GM12878 (cell line): Measurements from ENCODE around the gene ABHD15. TPM values are rescaled to one million over a fixed set of nuclear protein-coding genes. Genes with fewer than 3 reads are reported as not detected.

Experiments
- ATAC-seq: fragments of 200-7000 bp; cut with Tn5 transposase; 3 replicates; pipeline ENCODE4 v1.9.1; 2020; ENCODE audit warnings: mild to moderate bottlenecking, moderate library complexity
- BruUV-seq: library from RNA; stranded (reverse); fragments of 400-500 nt; replicated peaks from 2 replicates; lab custom pipeline; 2021; lab: Mats Ljungman, UMichigan
- CTCF ChIA-PET: fragments of 300-600 bp; sonication (Branson Sonifier 250); formaldehyde crosslinking; extraction: SDS; loops from one replicate; lab custom pipeline; 2021; ENCODE audit warnings: inconsistent platforms; lab: Yijun Ruan, JAX
- POLR2A ChIA-PET: fragments of 350-600 bp; formaldehyde crosslinking; extraction: SDS; loops from one replicate; lab custom pipeline; 2021; ENCODE audit warnings: inconsistent platforms; lab: Charles Lee
- RAD21 ChIA-PET: fragments of 300-600 bp; sonication (Branson Sonifier 250); formaldehyde crosslinking; loops from one replicate; lab custom pipeline; 2023; ENCODE audit warnings: antibody characterized with exemption; ENCODE audit not compliant: unreplicated experiment; lab: Charles Lee
- SMC1A ChIA-PET: fragments of 300-600 bp; sonication (Branson Sonifier 250); formaldehyde crosslinking; loops from one replicate; lab custom pipeline; 2023; ENCODE audit not compliant: unreplicated experiment, uncharacterized antibody; lab: Charles Lee
- DNase-seq: peaks from one replicate; pipeline ENCODE4 v3.0.0-alpha.2; 2011; ENCODE audit warnings: low read depth, low spot score
- FAIRE-seq: peaks from 3 replicates; lab custom pipeline; 2011; peaks lifted over from hg19 to GRCh38; lab: Jason Lieb, UNC
- H2AFZ ChIP-seq: 2 replicates; pipeline ENCODE4 v1.6.0; 2011; ENCODE audit warnings: low read depth, low read length, control low read depth; ENCODE audit not compliant: control insufficient read depth
- H3K27ac ChIP-seq: 2 replicates; pipeline ENCODE4 v1.5.1; 2011; ENCODE audit warnings: control low read depth; ENCODE audit not compliant: control insufficient read depth, insufficient read depth
- H3K27me3 ChIP-seq, 2 experiments: replicated peaks in 1 of 2; 2 replicates each; pipeline versions ENCODE4 v1.6.0 to v1.6.1; 2011; ENCODE audit warnings: low read length in 1 of 2; ENCODE audit not compliant: control insufficient read depth in 2 of 2, insufficient read depth in 2 of 2
- H3K36me3 ChIP-seq, 2 experiments: 2 replicates each; pipeline ENCODE4 v1.5.1; 2011; ENCODE audit warnings: low read length in 1 of 2; ENCODE audit not compliant: control insufficient read depth in 2 of 2, insufficient read depth in 2 of 2
- H3K4me1 ChIP-seq: 2 replicates; pipeline ENCODE4 v1.6.1; 2011; ENCODE audit warnings: mild to moderate bottlenecking, low read length, moderate library complexity, mixed read lengths; ENCODE audit not compliant: control insufficient read depth, insufficient read depth
- H3K4me2 ChIP-seq: 2 replicates; pipeline ENCODE4 v1.6.0; 2011; ENCODE audit warnings: control low read depth; ENCODE audit not compliant: control insufficient read depth, insufficient read depth
- H3K4me3 ChIP-seq: fragments of 200-600 bp; sonication (generic); 2 replicates; pipeline ENCODE4 v1.5.1; 2016
- H3K79me2 ChIP-seq: 2 replicates; pipeline ENCODE4 v1.6.0; 2011; ENCODE audit warnings: low read length; ENCODE audit not compliant: control insufficient read depth, insufficient read depth
- H3K9ac ChIP-seq: 2 replicates; pipeline ENCODE4 v1.8.0; 2011; ENCODE audit warnings: low read length, control low read depth, mixed read lengths; ENCODE audit not compliant: control insufficient read depth, insufficient read depth
- H3K9me3 ChIP-seq: replicated peaks from 3 replicates; pipeline ENCODE4 v1.5.1; 2011; ENCODE audit warnings: mild to moderate bottlenecking, low read length; ENCODE audit not compliant: control insufficient read depth, insufficient read depth
- H4K20me1 ChIP-seq: 2 replicates; pipeline ENCODE4 v1.6.0; 2011; ENCODE audit not compliant: control insufficient read depth, insufficient read depth
- BACH1 ChIP-seq: fragments of 450-650 bp; IDR thresholded peaks from 2 replicates; pipeline ENCODE4 v1.6.1; 2017; ENCODE audit warnings: mild to moderate bottlenecking, borderline replicate concordance
- BRCA1 ChIP-seq: IDR thresholded peaks from 2 replicates; pipeline ENCODE4 v1.6.1; 2011; ENCODE audit warnings: low read depth, low read length, improper control_type of control experiment
- CREM ChIP-seq: IDR thresholded peaks from 2 replicates; pipeline ENCODE4 v1.6.1; 2014; ENCODE audit warnings: antibody characterized with exemption, low read depth
- ELK1 ChIP-seq: IDR thresholded peaks from 2 replicates; pipeline ENCODE4 v1.6.1; 2012; ENCODE audit warnings: low read depth, low read length, improper control_type of control experiment
- ETV6 ChIP-seq, 2 experiments: fragments of 450-650 bp in 1 of 2; IDR thresholded peaks in 1 of 2; conservative IDR thresholded peaks in 1 of 2; 2 replicates each; pipeline ENCODE4 v1.6.1; 2014; ENCODE audit warnings: antibody characterized with exemption in 1 of 2, borderline replicate concordance in 1 of 2, low read depth in 1 of 2, mild to moderate bottlenecking in 1 of 2, moderate library complexity in 1 of 2
- FOS ChIP-seq: IDR thresholded peaks from 3 replicates; pipeline ENCODE4 v1.6.1; 2011; ENCODE audit warnings: borderline replicate concordance; ENCODE audit not compliant: insufficient read length; ENCODE audit errors: extremely low read depth
- FOXM1 ChIP-seq: IDR thresholded peaks from 2 replicates; pipeline ENCODE4 v1.6.1; 2012; ENCODE audit warnings: low read depth, mild to moderate bottlenecking, inconsistent platforms, low read length, moderate library complexity
- KDM1A ChIP-seq: fragments of 200-600 bp; sonication (generic); IDR thresholded peaks from 2 replicates; pipeline ENCODE4 v1.6.1; 2016; ENCODE audit warnings: borderline replicate concordance
- MTA2 ChIP-seq: fragments of 450-650 bp; IDR thresholded peaks from 2 replicates; pipeline ENCODE4 v1.6.1; 2016; ENCODE audit warnings: low read depth, mild to moderate bottlenecking, moderate library complexity
- MTA3 ChIP-seq: IDR thresholded peaks from 2 replicates; pipeline ENCODE4 v1.6.1; 2012; ENCODE audit warnings: low read length, inconsistent platforms, borderline replicate concordance
- NFXL1 ChIP-seq: fragments of 450-650 bp; IDR thresholded peaks from 2 replicates; pipeline ENCODE4 v1.6.1; 2017; ENCODE audit warnings: antibody characterized with exemption, mild to moderate bottlenecking, borderline replicate concordance
- NFYB ChIP-seq: IDR thresholded peaks from 2 replicates; pipeline ENCODE4 v1.6.1; 2011; ENCODE audit warnings: low read depth, mild to moderate bottlenecking, low read length, improper control_type of control experiment, moderate library complexity; ENCODE audit not compliant: insufficient read depth
- PAX8 ChIP-seq: fragments of 450-650 bp; IDR thresholded peaks from 2 replicates; pipeline ENCODE4 v1.6.1; 2017; ENCODE audit warnings: mild to moderate bottlenecking, moderate library complexity
- POU2F2 ChIP-seq: IDR thresholded peaks from 3 replicates; pipeline ENCODE4 v1.6.1; 2011; ENCODE audit warnings: low read depth, mild to moderate bottlenecking, low read length, borderline replicate concordance
- SMAD1 ChIP-seq: fragments of 450-650 bp; IDR thresholded peaks from 2 replicates; pipeline ENCODE4 v1.6.1; 2018; ENCODE audit warnings: mild to moderate bottlenecking, low read depth; ENCODE audit not compliant: partially characterized antibody
- SREBF2 ChIP-seq: IDR thresholded peaks from 2 replicates; pipeline ENCODE4 v1.6.1; 2012; ENCODE audit warnings: mild to moderate bottlenecking, low read length
- SRF ChIP-seq, 2 experiments: IDR thresholded peaks; 2 replicates each; pipeline ENCODE4 v1.6.1; 2011; ENCODE audit warnings: low read depth in 2 of 2, low read length in 2 of 2, mild to moderate bottlenecking in 1 of 2, moderate library complexity in 1 of 2
- TAF1 ChIP-seq: IDR thresholded peaks from 2 replicates; pipeline ENCODE4 v1.6.1; 2011; ENCODE audit warnings: mild to moderate bottlenecking, low read depth, low read length, borderline replicate concordance
- WRNIP1 ChIP-seq: IDR thresholded peaks from 2 replicates; pipeline ENCODE4 v1.6.1; 2011; ENCODE audit warnings: low read depth, low read length, improper control_type of control experiment, borderline replicate concordance
- ZNF687 ChIP-seq: fragments of 450-650 bp; IDR thresholded peaks from 2 replicates; pipeline ENCODE4 v1.6.1; 2017; ENCODE audit warnings: mild to moderate bottlenecking, moderate library complexity
- WGBS: methylation state at CpG from one replicate; pipeline ENCODE4 v1.1.6; 2016; ENCODE audit warnings: low lambda C conversion rate; ENCODE audit not compliant: insufficient replicate concordance, insufficient coverage; ENCODE audit errors: missing lambda C conversion rate; 5-methylcytosine and 5-hydroxymethylcytosine counted together
- in situ Hi-C: fragments of 300-500 bp; cut with MboI; formaldehyde crosslinking; loops from 9 replicates; pipeline ENCODE4 v1.14.3; 2018; ENCODE audit warnings: mixed read lengths
- intact Hi-C: fragments of 100-400 bp; cut with micrococcal nuclease; formaldehyde crosslinking; loops from one replicate; pipeline ENCODE4 v1.14.2; 2022; ENCODE audit not compliant: unreplicated experiment
- polyA plus RNA-seq, 11 experiments: library from polyadenylated mRNA; depleted of rRNA in 4 of 11; unstranded in 6 of 11; stranded (reverse) in 5 of 11; fragments of >200 nt; fragmentation: Nextera tagmentation in 4 of 11; fragmentation: Illumina TruSeq in 1 of 11; extraction: Ambion mirVana in 4 of 11; extraction: Trizol in 1 of 11; gene quantifications; 1 replicate in 1 of 11; 2 replicates in 10 of 11; pipeline versions ENCODE4 v1.2.1 to v1.2.3, GENCODE V29; 2011 to 2016; ENCODE audit warnings: inconsistent platforms in 2 of 11, missing spikeins in 2 of 11, low read depth in 1 of 11
- total RNA-seq, 4 experiments: library from RNA; depleted of rRNA in 3 of 4; stranded (reverse); fragments of >200 nt in 3 of 4; fragmentation: Illumina TruSeq in 1 of 4; extraction: Trizol in 1 of 4; gene quantifications; 2 replicates each; pipeline versions ENCODE4 v1.2.1 to v1.2.3, GENCODE V29; 2013 to 2021

The ABHD15 gene
- total and polyA plus RNA-seq, 10 of the 15 experiments (the other 5 are each of a cell fraction or from before 2014, with no cell fraction given) = 2.1 to 9.2 (median 4.9) TPM

GRCh38 chr17:29557085-29557738 is 9.6 kb downstream of the ABHD15 start:
- intact Hi-C loops = no loop called here
- in situ Hi-C loops = no loop called here
- Histone ChIP-seq H3K4me2 (no peak overlapping the region), H3K27ac (no peak overlapping the region), H4K20me1 (no peaks in the 10 kb centered on the region), H3K9ac (no peak overlapping the region), H3K36me3 (peaks cover 0 to 2% of the 10 kb centered on the region in 2 experiments; a peak in 1 of 4 replicates), H3K4me1 (peaks cover 44% of the 10 kb centered on the region), H3K79me2 (no peaks in the 10 kb centered on the region), H3K4me3 (no peak overlapping the region), H3K9me3 (no peaks in the 10 kb centered on the region), H3K27me3 (no peaks in the 10 kb centered on the region), H2AFZ (no peak overlapping the region)
- ChIA-PET POLR2A (interaction anchor here (0.6 kb wide), 1 partner anchor 1755 kb away, joined by 3 read pairs; no protein-coding TSS in a partner anchor), SMC1A (interaction anchor here (1.1 kb wide), 1 partner anchor 330 kb away, joined by 3 read pairs; no protein-coding TSS in a partner anchor), RAD21 (interaction anchor here (1.9 kb wide), 1 partner anchor 187 kb away, joined by 5 read pairs; no protein-coding TSS in a partner anchor), CTCF (interaction anchor here (1.0 to 2.1 kb wide), 4 partner anchors 9 to 187 kb away, joined by 3 to 11 read pairs (median 6); no protein-coding TSS in a partner anchor)
- ATAC-seq (peak; percentile 20; the same call in 2 of the 3 replicates), DNase-seq (no peak), FAIRE-seq (peak; percentile 38)
- no peak for TF ChIP-seq FOS
- TF ChIP-seq MTA2 = no peak
- TF ChIP-seq POU2F2 = no peak
- no peak for TF ChIP-seq FOXM1
- TF ChIP-seq NFXL1 = no peak
- TF ChIP-seq SREBF2 = no peak
- TF ChIP-seq MTA3 = no peak
- TF ChIP-seq CREM = no peak
- TF ChIP-seq ZNF687 = no peak
- no peak for TF ChIP-seq BRCA1
- TF ChIP-seq ELK1 = no peak
- TF ChIP-seq TAF1 = no peak
- no peak for TF ChIP-seq NFYB
- TF ChIP-seq KDM1A = no peak
- TF ChIP-seq SMAD1 = no peak
- no peak for TF ChIP-seq ETV6 (conservative IDR thresholded peaks at IDR 0.05 in 1 of 2, IDR thresholded peaks at IDR 0.05 in 1 of 2; ENCODE audit: borderline replicate concordance in 1 of 2, low read depth in 1 of 2)
- no peak for TF ChIP-seq PAX8
- no peak for TF ChIP-seq SRF (IDR thresholded peaks at IDR 0.05; ENCODE audit: low read depth in 2 of 2, low read length in 2 of 2)
- TF ChIP-seq BACH1 = no peak
- TF ChIP-seq WRNIP1 = no peak
- BruUV-seq = no TSS peak
- WGBS = 100% methylated on average over 1 of the region's 1 CpG
